GM18873 (cell line): ENCODE data around the gene PDZD7.
"Not testable (repeated sequence)": the region's sequence is repeated elsewhere in the genome, so short reads cannot be mapped to it uniquely, and the experiment has no call there.

Experiments used
- ATAC-seq: cut with Tn5 transposase; IDR thresholded peaks from one replicate; pipeline ENCODE4 v1.9.1; 2021; ENCODE audit warnings: mild to moderate bottlenecking, moderate library complexity, moderate number of reproducible peaks; ENCODE audit not compliant: unreplicated experiment, low FRiP score

Gene PDZD7

DNA sequence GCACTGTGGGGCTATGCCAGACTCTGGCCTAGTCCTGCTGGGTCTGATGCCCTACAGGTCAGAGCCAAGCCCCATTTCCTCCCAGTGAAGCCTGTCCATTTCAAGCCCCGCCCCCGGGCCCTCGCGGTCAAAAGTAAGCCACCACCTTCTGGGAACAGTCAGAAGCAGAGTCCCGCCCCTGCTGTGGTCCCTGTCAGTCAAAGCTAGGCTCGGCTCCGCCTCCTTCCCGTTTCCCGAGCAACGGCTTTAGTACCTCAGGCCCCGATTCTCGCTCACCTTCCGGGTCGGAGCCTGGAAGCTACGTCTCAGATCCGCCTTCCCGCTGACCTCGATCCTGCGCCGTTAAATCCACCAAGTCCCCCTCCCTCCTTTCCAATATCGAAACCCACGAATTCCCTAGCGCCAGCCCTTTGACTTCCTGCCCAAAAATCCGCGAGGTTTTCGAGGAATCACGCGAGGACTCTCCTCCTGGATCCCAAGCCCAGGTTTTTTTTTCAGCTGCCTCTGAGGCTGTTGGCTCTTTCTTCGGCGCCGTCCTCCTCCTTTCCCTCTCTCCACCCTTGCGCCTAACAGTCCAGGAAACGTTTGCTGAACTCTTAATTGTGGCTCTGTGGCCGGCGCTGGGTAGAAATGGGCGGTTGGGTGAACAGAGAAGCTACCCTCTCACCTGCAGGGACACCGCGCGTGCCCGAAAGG, 11.9 kb upstream of the PDZD7 start:
- ATAC-seq: peak; percentile 91

- no peak for ATAC-seq
Measured at GRCh38 chr10:101042118-101042517, 11.2 kb upstream of the PDZD7 start.

- ATAC-seq: no peak
Measured at GRCh38 chr10:101041252-101041761, 10.4 kb upstream of the PDZD7 start.

GRCh38 chr10:101040851-101041250, 9.9 kb upstream of the PDZD7 start:
- no peak for ATAC-seq

DNA sequence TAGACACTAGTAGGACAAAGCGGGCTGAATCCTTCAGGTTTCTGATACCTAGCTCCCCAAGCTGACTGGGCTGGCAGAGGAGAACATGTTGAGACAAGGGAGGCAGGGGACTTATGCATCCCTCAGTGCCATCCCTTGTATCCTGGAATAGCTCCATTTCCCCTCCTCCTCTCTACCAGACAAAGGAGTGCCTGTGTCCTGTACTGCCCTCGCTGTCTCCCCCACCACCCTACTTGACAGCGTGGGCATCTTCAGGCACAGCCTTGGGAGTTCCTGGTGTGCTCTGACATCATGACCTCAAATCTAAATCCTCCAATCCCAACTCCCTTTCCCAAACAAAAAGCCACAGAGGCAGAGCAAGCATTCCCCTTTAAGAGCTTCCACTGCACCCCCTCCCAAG, 9.1 kb upstream of the PDZD7 start:
- no peak for ATAC-seq

DNA sequence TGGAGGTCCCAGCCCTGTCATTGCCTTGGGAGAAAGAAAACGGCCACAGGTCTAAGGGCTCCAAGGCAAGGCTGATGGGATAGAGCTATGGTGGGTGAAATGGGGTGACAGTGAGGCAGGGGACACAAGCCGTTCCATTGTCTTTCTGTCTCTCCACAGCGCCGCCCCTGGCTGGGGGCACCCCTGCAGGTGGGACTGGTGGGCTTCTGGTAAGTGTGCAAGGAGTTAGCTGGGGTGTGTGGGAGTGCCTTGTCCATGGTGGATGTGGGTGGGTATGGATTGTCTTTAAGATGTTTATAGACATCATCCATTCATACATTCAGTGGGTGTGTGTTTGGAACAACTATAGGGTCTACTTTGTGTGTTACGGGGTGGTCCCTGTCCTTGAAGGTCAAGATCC, 7.6 kb upstream of the PDZD7 start:
- ATAC-seq: no peak

DNA sequence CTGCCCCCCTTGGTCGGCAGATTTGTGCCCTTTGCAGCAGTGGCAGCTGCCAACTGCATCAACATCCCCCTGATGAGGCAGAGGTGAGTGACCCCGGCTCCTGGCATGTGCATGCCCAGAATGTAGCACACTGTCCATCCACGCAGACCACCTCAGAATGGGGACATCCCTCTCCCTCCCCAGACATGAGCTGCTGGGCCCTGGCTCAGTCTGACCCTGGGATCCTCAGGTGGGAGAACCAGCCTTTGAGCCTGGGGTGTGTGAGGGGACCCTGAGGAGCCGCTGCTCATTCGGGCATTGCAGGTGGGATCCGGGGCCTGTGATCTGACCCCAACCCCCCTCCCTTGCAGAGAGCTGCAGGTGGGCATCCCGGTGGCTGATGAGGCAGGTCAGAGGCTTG, 5.8 kb upstream of the PDZD7 start:
- no peak for ATAC-seq

DNA sequence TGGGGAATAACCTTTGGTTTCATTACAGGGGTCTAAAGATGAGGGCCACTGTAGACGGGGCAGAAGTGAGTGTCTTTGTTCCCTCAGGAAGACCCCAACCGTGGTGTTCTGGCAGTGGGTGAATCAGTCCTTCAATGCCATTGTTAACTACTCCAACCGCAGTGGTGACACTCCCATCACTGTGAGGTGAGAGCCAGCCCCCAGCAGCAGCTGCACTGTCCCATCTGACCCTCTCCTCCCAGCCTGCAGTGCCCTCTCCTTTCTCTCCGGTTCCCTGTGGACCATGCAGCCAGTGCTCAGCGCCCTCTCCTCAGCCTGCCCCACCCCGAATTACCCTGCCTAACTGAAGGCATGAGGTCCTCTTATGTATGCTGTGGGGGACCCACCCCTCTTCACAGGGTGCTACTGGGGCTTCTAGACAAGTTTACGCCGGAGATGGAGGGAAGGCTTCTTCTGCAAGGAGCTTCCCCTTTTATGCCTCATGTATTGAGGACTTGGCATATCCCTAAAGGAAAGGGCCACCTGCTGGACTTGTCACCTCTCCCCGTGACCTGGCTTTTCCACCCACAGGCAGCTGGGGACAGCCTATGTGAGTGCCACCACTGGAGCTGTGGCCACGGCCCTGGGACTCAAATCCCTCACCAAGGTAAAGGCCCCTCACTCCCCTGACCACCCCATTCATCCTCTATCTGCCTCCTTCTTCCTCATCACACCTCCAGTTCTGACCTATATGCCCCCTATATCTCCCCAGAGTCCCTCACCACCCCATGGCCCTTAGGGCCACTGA, 5.2 kb upstream of the PDZD7 start:
- ATAC-seq: no peak

DNA sequence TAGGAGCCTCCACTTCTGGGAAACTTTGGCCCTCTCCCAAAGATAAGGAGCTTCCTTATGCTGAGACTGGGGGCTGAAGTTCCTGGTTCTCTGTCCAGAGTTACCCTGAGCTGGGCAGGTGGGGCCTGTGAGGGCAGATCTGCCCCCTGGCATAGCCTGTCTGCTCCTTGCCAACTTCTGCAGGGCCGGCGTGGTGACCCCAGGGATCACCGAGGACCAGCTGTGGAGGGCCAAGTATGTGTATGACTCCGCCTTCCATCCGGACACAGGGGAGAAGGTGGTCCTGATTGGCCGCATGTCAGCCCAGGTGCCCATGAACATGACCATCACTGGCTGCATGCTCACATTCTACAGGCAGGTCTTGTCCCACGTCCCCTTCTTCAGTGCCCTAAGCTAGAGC, 4.4 kb upstream of the PDZD7 start:
- ATAC-seq: no peak

- ATAC-seq: not testable (repeated sequence)
Measured at GRCh38 chr10:101034404-101034803, 3.5 kb upstream of the PDZD7 start.

- ATAC-seq: no peak
Measured at GRCh38 chr10:101033276-101033675, 2.3 kb upstream of the PDZD7 start.

GRCh38 chr10:101032637-101033224, 1.8 kb upstream of the PDZD7 start:
- ATAC-seq: no peak

- ATAC-seq: no peak
Measured at GRCh38 chr10:101031796-101032636, 1.1 kb upstream of the PDZD7 start.

DNA sequence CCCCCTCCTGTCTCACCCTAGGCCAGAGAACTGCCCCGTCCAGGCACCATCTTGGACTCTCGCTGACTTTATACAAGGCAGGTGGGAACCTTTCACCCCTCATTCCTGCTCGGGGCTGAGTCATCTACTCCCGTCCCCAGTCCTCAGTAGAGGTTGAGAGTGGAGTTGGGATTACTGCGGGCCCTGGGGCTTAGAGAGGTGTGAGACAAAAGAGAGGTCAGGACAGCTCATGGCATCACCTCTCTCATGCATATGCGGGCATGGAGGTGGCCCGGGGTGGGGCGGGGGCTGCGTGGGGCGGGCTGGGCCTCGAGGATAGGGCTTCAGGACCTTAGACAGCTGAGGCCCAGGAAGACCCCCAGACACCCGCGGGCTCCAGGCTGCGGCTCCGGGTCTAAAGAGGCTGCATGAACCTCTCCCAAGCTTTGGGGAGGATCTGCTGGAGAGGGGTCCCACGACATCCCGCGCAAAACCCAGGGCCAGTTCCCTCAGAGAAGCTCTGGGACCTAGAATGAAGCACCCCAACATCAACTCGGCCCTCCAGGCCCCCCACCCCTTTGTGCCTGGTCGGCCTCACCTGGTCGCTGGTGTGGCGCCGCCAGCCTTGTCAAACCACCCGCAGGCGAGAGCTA, 317 bp downstream of the PDZD7 start:
- no peak for ATAC-seq

DNA sequence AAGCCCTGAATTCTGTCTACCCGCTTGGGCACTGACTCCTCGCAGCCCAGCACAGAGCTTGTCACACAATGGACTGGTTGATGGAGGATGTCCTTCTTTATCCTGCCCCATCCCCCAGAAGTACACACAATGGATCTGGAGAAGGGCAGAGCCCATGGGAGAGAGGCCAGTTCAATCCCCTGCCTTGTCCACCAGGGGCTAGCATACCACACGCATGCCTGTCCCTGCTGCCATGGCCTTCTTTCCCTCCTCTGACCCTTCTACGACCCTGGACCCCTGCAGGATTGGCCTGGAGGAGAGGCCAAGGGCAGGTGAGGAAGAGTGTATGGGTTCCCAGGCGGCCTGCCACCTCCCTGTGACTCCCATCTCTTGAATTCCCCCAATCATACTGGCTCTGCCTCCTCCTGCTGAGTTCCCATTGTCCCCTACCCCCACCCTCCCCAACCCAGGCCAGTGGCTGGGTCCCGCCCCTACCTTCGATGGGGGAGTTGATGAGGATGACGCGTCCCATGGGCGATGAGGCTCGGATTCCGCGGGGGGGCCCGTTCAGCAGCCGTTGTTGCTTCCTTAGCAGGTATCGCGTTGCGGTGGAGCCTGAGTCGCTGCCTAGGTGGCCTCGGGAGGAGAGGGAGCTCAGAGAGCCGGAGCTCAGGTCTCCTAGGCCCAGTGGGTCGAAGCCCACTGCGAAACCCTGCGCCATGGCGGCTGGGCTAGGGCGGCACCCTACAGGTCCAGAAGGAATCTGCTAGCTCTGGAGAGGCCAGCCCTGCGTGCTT, 1.2 kb downstream of the PDZD7 start:
- ATAC-seq: no peak

- no peak for ATAC-seq
Measured at GRCh38 chr10:101028446-101029337, 2.2 kb downstream of the PDZD7 start.

- ATAC-seq: no peak
Measured at GRCh38 chr10:101027106-101027720, 3.7 kb downstream of the PDZD7 start.
